Liver (tissue), 9 donors: Measurements from ENCODE around the gene IRX6. TPM values are rescaled to one million over a fixed set of nuclear protein-coding genes. Genes with fewer than 3 reads are reported as not detected.

Experiments
- DNase-seq: peaks from one replicate; pipeline ENCODE4 v3.0.0-alpha.2; 2017; ENCODE audit warnings: low spot score
- H3K27ac ChIP-seq, 2 donors: one replicate each; pipeline ENCODE4 v1.7.0; 2013; ENCODE audit warnings: inconsistent platforms in 2 of 2, low read length in 2 of 2, control low read depth in 1 of 2, low read depth in 1 of 2, mild to moderate bottlenecking in 1 of 2
- H3K27me3 ChIP-seq, 4 donors: one replicate each; pipeline versions ENCODE4 v1.6.1 to v1.7.0; 2013; ENCODE audit warnings: low read length in 3 of 4, inconsistent platforms in 1 of 4, mild to moderate bottlenecking in 1 of 4, moderate library complexity in 1 of 4; ENCODE audit not compliant: control insufficient read depth in 4 of 4, insufficient read depth in 4 of 4
- H3K36me3 ChIP-seq, 4 donors: one replicate each; pipeline versions ENCODE4 v1.6.1 to v1.7.0; 2013; ENCODE audit warnings: low read length in 3 of 4, mild to moderate bottlenecking in 3 of 4, low read depth in 1 of 4, moderate library complexity in 1 of 4; ENCODE audit not compliant: control insufficient read depth in 4 of 4, insufficient read depth in 3 of 4
- H3K4me1 ChIP-seq, 4 donors: one replicate each; pipeline versions ENCODE4 v1.6.1 to v1.7.0; 2013; ENCODE audit warnings: low read length in 3 of 4, mild to moderate bottlenecking in 3 of 4, moderate library complexity in 1 of 4; ENCODE audit not compliant: control insufficient read depth in 4 of 4, insufficient read depth in 4 of 4
- H3K4me3 ChIP-seq, 3 donors: one replicate each; pipeline versions ENCODE4 v1.6.1 to v1.7.0; 2013; ENCODE audit warnings: low read length in 3 of 3, control low read depth in 1 of 3, low read depth in 1 of 3, mild to moderate bottlenecking in 1 of 3
- H3K9ac ChIP-seq, 2 donors: one replicate each; pipeline ENCODE4 v1.7.0; 2013; ENCODE audit warnings: low read length in 2 of 2, mild to moderate bottlenecking in 2 of 2, moderate library complexity in 2 of 2, control low read depth in 1 of 2, low read depth in 1 of 2
- H3K9me3 ChIP-seq, 4 donors: one replicate each; pipeline versions ENCODE4 v1.6.1 to v1.7.0; 2013; ENCODE audit warnings: low read length in 3 of 4; ENCODE audit not compliant: control insufficient read depth in 4 of 4
- ATF3 ChIP-seq: IDR thresholded peaks from 2 replicates; pipeline ENCODE4 v1.6.1; 2016; ENCODE audit warnings: antibody characterized with exemption
- CTCF ChIP-seq: fragments of 150-350 bp; IDR thresholded peaks from 2 replicates; pipeline ENCODE4 v1.5.1; 2017; ENCODE audit warnings: improper control_type of control experiment, low read depth, low read length; ENCODE audit not compliant: missing input control
- EGR1 ChIP-seq, 2 donors: IDR thresholded peaks; 2 replicates each; pipeline ENCODE4 v1.6.1; 2016 to 2018; ENCODE audit warnings: antibody characterized with exemption in 2 of 2, low read depth in 2 of 2
- FOXA1 ChIP-seq: IDR thresholded peaks from 2 replicates; pipeline ENCODE4 v1.6.1; 2016; ENCODE audit warnings: antibody characterized with exemption
- FOXA2 ChIP-seq: IDR thresholded peaks from 2 replicates; pipeline ENCODE4 v1.6.1; 2016; ENCODE audit warnings: antibody characterized with exemption
- GABPA ChIP-seq, 2 donors: IDR thresholded peaks in 1 of 2; conservative IDR thresholded peaks in 1 of 2; 2 replicates each; pipeline ENCODE4 v1.6.1; 2016; ENCODE audit warnings: antibody characterized with exemption in 2 of 2, mild to moderate bottlenecking in 1 of 2, moderate library complexity in 1 of 2
- HNF4A ChIP-seq, 2 donors: conservative IDR thresholded peaks; 2 replicates each; pipeline ENCODE4 v1.6.1; 2016; ENCODE audit warnings: antibody characterized with exemption in 2 of 2, mild to moderate bottlenecking in 2 of 2
- HNF4G ChIP-seq: IDR thresholded peaks from 2 replicates; pipeline ENCODE4 v1.6.1; 2016; ENCODE audit warnings: antibody characterized with exemption
- JUND ChIP-seq, 2 donors: IDR thresholded peaks; 2 replicates each; pipeline ENCODE4 v1.6.1; 2016; ENCODE audit warnings: antibody characterized with exemption in 2 of 2
- MAX ChIP-seq: IDR thresholded peaks from 2 replicates; pipeline ENCODE4 v1.6.1; 2016; ENCODE audit warnings: antibody characterized with exemption
- NR2F2 ChIP-seq: IDR thresholded peaks from 2 replicates; pipeline ENCODE4 v1.6.1; 2016; ENCODE audit warnings: antibody characterized with exemption
- RAD21 ChIP-seq, 2 donors: IDR thresholded peaks; 2 replicates each; pipeline ENCODE4 v1.6.1; 2016; ENCODE audit warnings: antibody characterized with exemption in 2 of 2, mild to moderate bottlenecking in 2 of 2
- REST ChIP-seq: IDR thresholded peaks from 2 replicates; pipeline ENCODE4 v1.6.1; 2016; ENCODE audit warnings: antibody characterized with exemption, mild to moderate bottlenecking
- RXRA ChIP-seq, 2 donors: IDR thresholded peaks; 2 replicates each; pipeline ENCODE4 v1.6.1; 2017 to 2018; ENCODE audit warnings: antibody characterized with exemption in 2 of 2, mild to moderate bottlenecking in 1 of 2
- SP1 ChIP-seq: IDR thresholded peaks from 2 replicates; pipeline ENCODE4 v1.6.1; 2018; ENCODE audit warnings: antibody characterized with exemption, mild to moderate bottlenecking
- TAF1 ChIP-seq: conservative IDR thresholded peaks from 2 replicates; pipeline ENCODE4 v1.6.1; 2016; ENCODE audit warnings: antibody characterized with exemption, mild to moderate bottlenecking
- YY1 ChIP-seq: IDR thresholded peaks from 2 replicates; pipeline ENCODE4 v1.6.1; 2016; ENCODE audit warnings: antibody characterized with exemption, mild to moderate bottlenecking
- ZBTB33 ChIP-seq: IDR thresholded peaks from 2 replicates; pipeline ENCODE4 v1.6.1; 2016; ENCODE audit warnings: antibody characterized with exemption
- WGBS: extraction: QIAGEN DNeasy Blood & Tissue Kit; methylation state at CpG from one replicate; pipeline ENCODE4 v1.1.7; 2013; 5-methylcytosine and 5-hydroxymethylcytosine counted together
- polyA plus RNA-seq, 2 donors: library from polyadenylated mRNA; stranded (reverse) in 1 of 2; unstranded in 1 of 2; fragments of 200-250 nt in 1 of 2; fragments of >200 nt in 1 of 2; fragmentation: Nextera tagmentation in 1 of 2; extraction: Ambion mirVana in 1 of 2; gene quantifications; one replicate each; pipeline versions ENCODE4 v1.2.1 to v1.2.3, GENCODE V29; 2013 to 2015
- total RNA-seq, 2 donors: library from RNA; depleted of rRNA; stranded (reverse); fragments of >200 nt; gene quantifications; one replicate each; pipeline ENCODE4 v1.2.3, GENCODE V29; 2014
- donor health status: healthy.
- donor health status: healthy.
- donor health status: healthy.
- donor health status: healthy.
- donor health status: healthy.

IRX6 gene
- total and polyA plus RNA-seq, 4 donors, result not detected

GRCh38 chr16:55302635-55303034 lies 21.4 kb upstream of the IRX6 start (continued):
- TF ChIP-seq EGR1 (IDR thresholded peaks at IDR 0.05; ENCODE audit: low read depth in 2 of 2) (no peak), GABPA (IDR thresholded peaks at IDR 0.05 in 1 of 2, conservative IDR thresholded peaks at IDR 0.05 in 1 of 2) (no peak), RXRA (IDR thresholded peaks at IDR 0.05) (no peak)

GRCh38 chr16:55308973-55309372 lies 15.0 kb upstream of the IRX6 start:
- 84% methylated on average over 2 of the region's 2 CpGs for WGBS
- no peak overlapping the region for H3K27ac ChIP-seq
- H3K9me3 ChIP-seq, result no peaks in the 10 kb centered on the region
- no peaks in the 10 kb centered on the region for H3K36me3 ChIP-seq
- no peak overlapping the region for H3K9ac ChIP-seq
- H3K4me3 ChIP-seq, result no peak overlapping the region
- no peaks in the 10 kb centered on the region for H3K4me1 ChIP-seq
- peaks cover 0 to 3% (median 0%) of the 10 kb centered on the region in 4 donors for H3K27me3 ChIP-seq
- TF ChIP-seq HNF4A (conservative IDR thresholded peaks at IDR 0.05) (no peak), JUND (IDR thresholded peaks at IDR 0.05) (no peak), MAX (no peak), YY1 (no peak), SP1 (no peak), RXRA (IDR thresholded peaks at IDR 0.05) (no peak), NR2F2 (no peak), CTCF (no peak), RAD21 (IDR thresholded peaks at IDR 0.05) (no peak), FOXA1 (no peak), HNF4G (no peak), FOXA2 (no peak), EGR1 (IDR thresholded peaks at IDR 0.05; ENCODE audit: low read depth in 2 of 2) (no peak), ZBTB33 (no peak)
- DNase-seq, result no peak

GRCh38 chr16:55322327-55322726 lies 1.7 kb upstream of the IRX6 start:
- Histone ChIP-seq H3K9ac (no peak overlapping the region), H3K36me3 (no peaks in the 10 kb centered on the region), H3K4me1 (peaks cover 0 to 16% (median 4%) of the 10 kb centered on the region in 4 donors), H3K9me3 (no peaks in the 10 kb centered on the region), H3K27me3 (peaks cover 0 to 12% (median 7%) of the 10 kb centered on the region in 4 donors), H3K4me3 (no peak overlapping the region), H3K27ac (no peak overlapping the region)
- 60% methylated on average over 2 of the region's 2 CpGs for WGBS
- TF ChIP-seq SP1 (no peak), RXRA (IDR thresholded peaks at IDR 0.05) (no peak), EGR1 (IDR thresholded peaks at IDR 0.05; ENCODE audit: low read depth in 2 of 2) (no peak), CTCF (no peak), HNF4A (conservative IDR thresholded peaks at IDR 0.05) (no peak), FOXA1 (no peak), TAF1 (no peak), REST (no peak), RAD21 (IDR thresholded peaks at IDR 0.05) (no peak), FOXA2 (no peak), ATF3 (no peak), NR2F2 (no peak)
- DNase-seq, result no peak
